ENCODE results near the gene IL3.

The IL3 gene

GRCh38 chr5:132026516-132027008 lies 33.9 kb upstream of the IL3 start:
- no peak for DNase-seq (ENCODE audit: low spot score)

GRCh38 chr5:132027027-132027426 lies 33.4 kb upstream of the IL3 start:
- DNase-seq (ENCODE audit: low spot score) = peak; percentile 3

- no peak for DNase-seq (ENCODE audit: low spot score)
Measured at GRCh38 chr5:132029609-132030330, 30.7 kb upstream of the IL3 start.

- no peak for DNase-seq (ENCODE audit: low spot score)
Measured at GRCh38 chr5:132030610-132031009, 29.8 kb upstream of the IL3 start.

GRCh38 chr5:132032196-132032595 lies 28.3 kb upstream of the IL3 start:
- DNase-seq (ENCODE audit: low spot score) = no peak

GRCh38 chr5:132033122-132033521 lies 27.3 kb upstream of the IL3 start:
- no peak for DNase-seq (ENCODE audit: low spot score)

GRCh38 chr5:132037353-132037752 lies 23.1 kb upstream of the IL3 start:
- no peak for DNase-seq (ENCODE audit: low spot score)

GRCh38 chr5:132044207-132044606 lies 16.2 kb upstream of the IL3 start:
- no peak for DNase-seq (ENCODE audit: low spot score)

GRCh38 chr5:132046880-132047299 lies 13.6 kb upstream of the IL3 start:
- DNase-seq (ENCODE audit: low spot score) = no peak

- no peak for DNase-seq (ENCODE audit: low spot score)
Measured at GRCh38 chr5:132049093-132049492, 11.4 kb upstream of the IL3 start.

- DNase-seq (ENCODE audit: low spot score) = peak; percentile 2
Measured at GRCh38 chr5:132049559-132049958, 10.9 kb upstream of the IL3 start.

GRCh38 chr5:132050136-132050535 lies 10.3 kb upstream of the IL3 start:
- peak; percentile 4 for DNase-seq (ENCODE audit: low spot score)

GRCh38 chr5:132050661-132051552 lies 9.5 kb upstream of the IL3 start:
- peak; percentile 7 for DNase-seq (ENCODE audit: low spot score)

GRCh38 chr5:132052520-132052919 lies 7.9 kb upstream of the IL3 start:
- peak; percentile 5 for DNase-seq (ENCODE audit: low spot score)

GRCh38 chr5:132053483-132053882 lies 7.0 kb upstream of the IL3 start:
- peak; percentile 4 for DNase-seq (ENCODE audit: low spot score)

- no peak for DNase-seq (ENCODE audit: low spot score)
Measured at GRCh38 chr5:132054031-132054696, 6.3 kb upstream of the IL3 start.

GRCh38 chr5:132054697-132055440 lies 5.6 kb upstream of the IL3 start:
- no peak for DNase-seq (ENCODE audit: low spot score)

- no peak for DNase-seq (ENCODE audit: low spot score)
Measured at GRCh38 chr5:132055441-132055807, 5.0 kb upstream of the IL3 start.

- DNase-seq (ENCODE audit: low spot score) = no peak
Measured at GRCh38 chr5:132055808-132056609, 4.4 kb upstream of the IL3 start.

- DNase-seq (ENCODE audit: low spot score) = no peak
Measured at GRCh38 chr5:132056610-132057497, 3.6 kb upstream of the IL3 start.

All from AG20443 (cell line).